ENCODE results near the gene SETD1A.

Gene SETD1A

DNA sequence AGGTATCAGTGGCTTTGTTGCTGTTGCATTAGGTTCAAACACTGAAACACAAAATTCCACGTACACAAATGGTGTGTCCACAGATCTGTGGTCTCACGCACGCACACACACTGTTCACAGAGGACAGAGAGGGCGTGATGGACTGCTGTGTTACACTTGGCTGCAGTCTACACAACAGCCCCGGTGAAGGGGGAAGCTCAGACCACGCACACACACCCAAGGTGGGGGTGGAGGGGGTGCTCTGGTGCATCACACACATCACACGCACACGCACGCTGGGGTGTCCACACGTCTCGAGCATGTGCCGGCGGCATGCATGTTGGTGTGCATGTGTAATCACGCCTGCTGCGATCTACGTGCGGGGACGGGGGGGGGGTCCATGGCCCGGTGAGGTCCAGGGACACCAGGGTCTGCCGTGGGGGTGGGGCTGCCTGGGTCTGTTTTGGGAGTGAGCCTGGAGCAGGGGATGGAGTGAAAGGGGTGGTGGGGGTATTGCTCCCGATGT is 34.8 kb downstream of the SETD1A start:
- H3K36me3 Mint-ChIP-seq, result no peaks in the 10 kb centered on the region
- H3K4me3 Mint-ChIP-seq, result no peak overlapping the region
- H3K27ac Mint-ChIP-seq, result no peak overlapping the region
- no peaks in the 10 kb centered on the region for H3K27me3 Mint-ChIP-seq
- peaks cover 10% of the 10 kb centered on the region for H3K4me1 Mint-ChIP-seq (ENCODE audit: low read depth)
- H3K9me3 Mint-ChIP-seq (ENCODE audit: low read depth), result no peaks in the 10 kb centered on the region

DNA sequence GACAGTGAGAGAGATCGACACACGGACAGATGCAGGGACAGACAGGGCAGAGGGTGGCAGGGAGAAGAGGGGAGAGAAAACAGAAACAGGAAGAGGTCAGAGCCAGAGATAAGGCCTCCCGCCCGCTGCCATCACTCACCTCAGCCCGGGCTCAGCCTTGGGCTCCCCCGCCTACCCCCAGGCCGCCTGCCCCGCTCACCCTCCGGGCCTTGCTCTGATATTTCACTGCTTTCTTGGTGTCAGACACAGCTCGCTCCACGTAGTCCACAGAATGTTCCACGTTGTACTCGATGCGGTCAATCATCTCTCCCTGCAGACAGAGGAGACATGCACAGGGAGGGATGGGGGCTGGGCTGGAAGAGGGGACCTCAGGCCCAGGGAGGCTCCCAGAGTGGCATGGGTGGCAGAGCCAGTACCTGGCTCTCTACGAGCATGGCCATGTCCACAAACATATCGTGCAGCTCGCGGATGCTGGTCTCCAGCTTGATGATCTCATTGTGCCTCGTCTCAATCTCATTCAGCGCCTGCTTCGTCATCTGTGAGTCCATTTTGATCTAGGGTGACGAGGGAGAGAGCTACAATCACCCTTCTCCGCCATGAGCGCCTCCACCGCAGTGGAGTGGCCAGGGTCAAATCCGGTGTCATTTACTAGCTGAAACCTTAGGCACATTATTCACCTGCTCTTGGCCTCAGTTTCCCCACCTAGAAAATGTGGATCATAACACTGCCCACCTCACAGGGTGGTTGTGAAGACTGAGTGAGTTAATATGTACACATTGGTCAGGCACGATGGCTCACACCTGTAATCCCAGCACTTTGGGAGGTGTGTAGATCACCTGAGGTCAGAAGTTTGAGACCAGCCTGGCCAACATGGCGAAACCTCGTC is 35.6 kb downstream of the SETD1A start:
- Mint-ChIP-seq H3K4me1 (ENCODE audit: low read depth) (peaks cover 10% of the 10 kb centered on the region), H3K9me3 (ENCODE audit: low read depth) (no peaks in the 10 kb centered on the region), H3K4me3 (no peak overlapping the region), H3K36me3 (no peaks in the 10 kb centered on the region), H3K27me3 (no peaks in the 10 kb centered on the region), H3K27ac (no peak overlapping the region)

DNA sequence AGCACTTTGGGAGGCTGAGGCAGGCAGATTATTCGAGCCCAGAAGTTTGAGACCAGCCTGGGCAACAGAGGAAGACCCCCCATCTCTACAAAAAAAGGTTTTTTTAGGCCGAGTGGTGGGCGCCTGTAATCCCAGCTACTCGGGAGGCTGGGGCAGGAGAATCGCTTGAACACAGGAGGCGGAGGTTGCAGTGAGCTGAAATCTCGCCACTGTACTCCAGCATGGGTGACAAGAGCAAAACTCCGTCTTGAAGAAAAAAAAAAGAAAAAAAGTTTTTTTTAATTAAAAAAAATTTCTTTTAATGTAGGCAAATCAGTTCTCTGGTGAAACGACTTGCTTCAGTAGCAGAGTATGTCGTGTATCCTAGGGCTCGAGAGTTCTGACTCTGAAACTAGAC is 38.4 kb downstream of the SETD1A start:
- peaks cover 10% of the 10 kb centered on the region for H3K4me1 Mint-ChIP-seq (ENCODE audit: low read depth)
- H3K4me3 Mint-ChIP-seq, result peak overlapping the region; percentile 75
- H3K27ac Mint-ChIP-seq, result no peak overlapping the region
- H3K27me3 Mint-ChIP-seq, result no peaks in the 10 kb centered on the region
- H3K9me3 Mint-ChIP-seq (ENCODE audit: low read depth), result no peaks in the 10 kb centered on the region
- no peaks in the 10 kb centered on the region for H3K36me3 Mint-ChIP-seq

DNA sequence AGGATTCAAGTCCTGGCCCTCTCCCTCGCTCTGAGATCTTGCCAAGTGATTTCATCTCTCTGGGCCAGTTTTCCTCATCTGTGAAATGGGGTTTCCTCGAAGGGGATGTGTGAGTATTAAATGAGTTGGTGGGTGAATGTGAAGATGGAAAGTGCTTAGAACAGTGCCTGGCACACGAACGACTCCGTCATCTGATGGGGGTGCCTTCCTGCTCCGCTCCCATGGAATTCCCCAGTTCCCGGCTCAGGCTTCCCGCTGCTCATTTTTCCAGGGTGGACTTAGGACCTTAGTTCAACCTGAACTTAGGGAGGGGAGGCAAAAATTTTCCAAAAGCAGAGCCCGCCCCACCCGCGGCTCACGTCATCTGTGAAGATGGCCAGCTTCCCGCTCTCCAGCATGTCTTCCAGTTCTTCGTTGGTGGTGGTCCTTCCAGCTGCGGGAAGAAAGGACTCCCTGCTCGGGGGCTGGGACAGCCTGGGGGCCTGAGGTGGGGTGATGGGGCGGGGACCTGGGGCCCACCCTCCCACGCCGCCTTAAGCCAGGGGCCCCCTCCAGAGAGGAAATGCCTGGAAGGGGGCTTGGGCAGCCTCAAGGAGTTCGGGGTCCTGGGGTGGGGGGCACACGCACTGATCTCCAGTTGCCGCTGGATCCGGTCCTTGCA is 38.9 kb downstream of the SETD1A start:
- H3K27me3 Mint-ChIP-seq, result no peaks in the 10 kb centered on the region
- no peak overlapping the region for H3K27ac Mint-ChIP-seq
- H3K9me3 Mint-ChIP-seq (ENCODE audit: low read depth), result no peaks in the 10 kb centered on the region
- H3K36me3 Mint-ChIP-seq, result no peaks in the 10 kb centered on the region
- peak overlapping the region; percentile 84 for H3K4me3 Mint-ChIP-seq
- peaks cover 10% of the 10 kb centered on the region for H3K4me1 Mint-ChIP-seq (ENCODE audit: low read depth)

DNA sequence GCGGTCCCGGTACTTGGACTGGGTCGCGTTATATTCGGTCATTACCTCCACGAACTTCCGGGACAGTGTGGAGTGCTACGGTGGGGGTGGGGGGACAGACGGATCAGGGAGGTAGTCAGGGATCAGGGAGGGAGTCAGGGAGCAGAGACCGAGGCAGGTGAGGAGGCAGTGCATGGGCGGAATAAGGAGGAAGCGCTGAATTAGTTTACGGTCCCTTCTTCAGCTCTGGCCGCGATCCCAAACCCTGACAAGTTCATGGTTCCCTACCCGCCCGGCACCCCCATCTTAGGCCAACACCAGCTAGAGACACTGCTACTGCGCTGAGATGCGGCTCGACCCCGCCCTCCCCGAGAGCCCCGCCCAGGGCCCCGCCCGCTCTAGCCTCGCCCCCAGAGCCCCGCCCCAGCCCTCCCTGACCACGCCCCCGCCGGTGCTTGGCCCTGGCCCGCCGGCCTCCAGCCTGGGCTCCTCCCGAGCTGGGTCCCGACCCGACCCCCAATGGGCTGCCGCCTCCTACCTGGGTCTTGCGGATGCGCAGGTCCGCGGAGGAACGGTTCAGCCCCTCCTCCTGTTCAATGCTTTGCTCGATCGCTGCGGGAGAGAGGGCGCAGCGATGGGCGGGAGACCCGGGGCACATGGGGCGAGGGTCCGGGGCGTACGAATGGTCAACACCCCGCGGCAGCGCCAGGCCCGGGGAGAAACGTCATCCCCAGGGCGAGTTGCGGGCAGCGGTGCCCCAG is 39.6 kb downstream of the SETD1A start:
- H3K9me3 Mint-ChIP-seq (ENCODE audit: low read depth), result no peaks in the 10 kb centered on the region
- H3K4me1 Mint-ChIP-seq (ENCODE audit: low read depth), result peaks cover 10% of the 10 kb centered on the region
- peak overlapping the region; percentile 34 for H3K27ac Mint-ChIP-seq
- no peaks in the 10 kb centered on the region for H3K27me3 Mint-ChIP-seq
- peak overlapping the region; percentile 84 for H3K4me3 Mint-ChIP-seq
- H3K36me3 Mint-ChIP-seq, result no peaks in the 10 kb centered on the region

DNA sequence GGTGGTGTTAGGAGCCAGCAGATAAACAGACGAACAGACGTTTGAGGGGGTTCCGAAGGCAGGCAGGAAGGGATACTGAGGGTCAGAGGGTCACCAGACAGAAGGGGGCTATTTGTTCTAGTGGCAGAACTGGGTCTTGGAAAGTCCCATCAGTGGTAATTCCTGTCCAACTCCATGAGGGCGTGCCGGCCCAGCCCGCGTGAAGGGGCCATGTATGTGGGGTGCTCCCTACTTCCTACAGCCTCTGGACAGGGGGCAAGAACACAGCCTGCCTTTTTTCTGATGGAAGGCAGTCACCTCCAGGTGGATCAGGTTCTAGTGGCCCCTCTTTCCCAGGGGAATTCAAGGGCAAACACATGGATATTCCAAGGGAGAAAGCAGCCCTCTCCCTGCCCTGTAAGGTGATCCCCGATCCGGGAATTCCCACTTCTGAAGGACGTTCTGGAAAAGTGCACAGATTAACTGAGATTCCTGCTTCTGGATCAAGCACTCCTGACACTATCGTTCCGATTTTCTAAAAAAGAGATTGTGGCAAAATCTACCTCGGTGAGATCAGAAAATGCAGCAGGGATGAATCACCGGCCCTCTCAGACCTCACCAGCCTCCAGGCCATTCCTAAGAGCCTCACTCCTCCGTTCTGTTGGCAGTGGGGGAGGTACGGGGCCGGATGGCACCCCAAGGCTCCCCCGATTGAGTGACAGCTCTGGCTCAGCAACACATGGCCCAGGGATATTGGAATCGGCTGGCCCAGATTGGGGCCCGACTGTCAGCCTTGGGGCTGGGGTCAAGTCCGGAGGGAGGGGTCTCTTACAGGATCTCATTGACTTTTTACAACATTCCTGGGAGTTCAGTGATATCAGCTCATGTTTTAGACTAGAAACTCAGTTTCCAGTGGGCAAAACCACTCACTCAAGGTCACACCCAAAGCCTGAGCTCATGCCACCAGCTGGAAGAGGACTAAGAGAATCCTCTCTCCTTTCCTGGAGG is 40.5 kb downstream of the SETD1A start:
- Mint-ChIP-seq H3K27me3 (no peaks in the 10 kb centered on the region), H3K9me3 (ENCODE audit: low read depth) (no peaks in the 10 kb centered on the region), H3K4me3 (peak overlapping the region; percentile 61), H3K27ac (no peak overlapping the region), H3K4me1 (ENCODE audit: low read depth) (peaks cover 10% of the 10 kb centered on the region), H3K36me3 (no peaks in the 10 kb centered on the region)

DNA sequence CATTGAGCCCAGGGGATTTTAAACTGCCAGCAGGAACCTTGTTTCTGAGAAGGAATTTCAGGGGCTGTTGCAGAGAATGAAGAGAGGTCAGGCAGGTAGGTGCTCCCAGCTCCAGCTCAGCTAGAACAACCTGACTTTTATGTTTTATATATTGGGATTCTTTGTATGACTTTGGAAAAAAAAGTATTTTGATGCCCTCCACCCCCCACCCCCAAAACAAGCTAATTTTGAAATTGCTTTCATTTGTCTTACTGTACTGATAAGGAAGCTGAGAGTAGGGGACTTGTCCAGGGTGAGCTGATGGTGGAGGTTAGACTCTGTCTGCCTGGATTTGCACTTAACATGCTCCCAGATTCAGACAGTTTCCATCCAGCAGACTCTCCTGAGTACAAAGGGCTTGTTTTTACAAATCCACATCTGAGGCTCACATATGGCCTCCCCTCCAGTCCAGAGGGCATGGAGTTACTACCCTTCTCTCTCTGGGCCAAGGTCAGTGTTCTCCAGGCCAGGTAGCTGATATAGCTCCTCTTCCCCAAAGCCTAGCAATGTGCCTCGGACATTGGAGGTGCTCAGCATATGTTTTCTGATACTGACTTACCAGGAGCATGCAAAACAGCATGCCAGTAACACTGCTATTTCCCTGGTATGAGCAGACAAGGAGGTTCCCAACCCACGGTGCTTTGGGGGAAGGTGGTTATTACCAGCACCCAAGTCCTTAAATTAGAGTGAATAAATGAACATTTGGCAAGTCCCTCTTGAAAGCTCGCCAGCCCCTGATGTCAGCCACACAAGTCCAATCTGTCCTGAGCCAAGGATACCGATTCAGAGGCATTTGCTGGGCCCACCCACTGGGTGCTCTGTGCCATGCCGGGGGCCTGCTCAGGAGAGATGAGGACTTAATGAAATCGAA is 41.6 kb downstream of the SETD1A start:
- peaks cover 10% of the 10 kb centered on the region for H3K4me1 Mint-ChIP-seq (ENCODE audit: low read depth)
- no peaks in the 10 kb centered on the region for H3K36me3 Mint-ChIP-seq
- H3K27ac Mint-ChIP-seq, result no peak overlapping the region
- no peaks in the 10 kb centered on the region for H3K27me3 Mint-ChIP-seq
- peak overlapping the region; percentile 23 for H3K4me3 Mint-ChIP-seq
- H3K9me3 Mint-ChIP-seq (ENCODE audit: low read depth), result no peaks in the 10 kb centered on the region

DNA sequence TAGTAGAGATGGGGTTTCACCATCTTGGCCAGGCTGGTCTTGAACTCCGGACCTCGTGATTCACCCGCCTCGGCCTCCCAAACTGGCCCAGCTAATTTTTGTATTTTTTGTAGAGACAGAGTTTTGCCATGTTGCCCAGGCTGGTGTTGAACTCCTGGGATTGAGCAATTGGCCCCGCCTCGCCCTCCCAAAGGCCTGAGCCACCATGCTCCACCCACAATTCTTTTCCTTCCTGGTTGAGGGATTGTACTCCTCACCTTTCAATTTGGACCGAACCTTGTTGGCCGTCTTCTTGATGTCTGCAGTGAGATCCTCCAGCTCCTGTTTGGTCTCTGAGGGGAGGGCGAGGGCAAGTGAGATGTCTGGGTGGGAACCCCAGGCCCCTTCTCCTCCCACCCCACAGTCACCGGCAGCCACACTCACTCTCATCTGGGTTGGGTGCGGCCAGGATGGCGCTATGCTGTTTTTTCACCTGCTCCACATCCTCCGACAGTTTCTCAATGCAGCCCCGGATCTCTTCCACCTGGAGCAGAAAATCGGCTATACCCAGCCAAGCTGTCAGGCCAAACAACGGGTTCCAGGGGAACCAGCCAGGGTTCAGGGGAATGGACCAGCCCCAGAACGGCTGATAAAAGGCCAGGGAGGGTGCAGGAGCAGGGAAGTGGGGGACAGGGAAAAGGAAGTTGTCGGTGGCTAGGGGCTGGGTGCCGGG is 43.3 kb downstream of the SETD1A start:
- H3K36me3 Mint-ChIP-seq, result no peaks in the 10 kb centered on the region
- H3K4me3 Mint-ChIP-seq, result no peak overlapping the region
- no peak overlapping the region for H3K27ac Mint-ChIP-seq
- H3K27me3 Mint-ChIP-seq, result no peaks in the 10 kb centered on the region
- H3K9me3 Mint-ChIP-seq (ENCODE audit: low read depth), result no peaks in the 10 kb centered on the region
- peaks cover 7% of the 10 kb centered on the region for H3K4me1 Mint-ChIP-seq (ENCODE audit: low read depth)

DNA sequence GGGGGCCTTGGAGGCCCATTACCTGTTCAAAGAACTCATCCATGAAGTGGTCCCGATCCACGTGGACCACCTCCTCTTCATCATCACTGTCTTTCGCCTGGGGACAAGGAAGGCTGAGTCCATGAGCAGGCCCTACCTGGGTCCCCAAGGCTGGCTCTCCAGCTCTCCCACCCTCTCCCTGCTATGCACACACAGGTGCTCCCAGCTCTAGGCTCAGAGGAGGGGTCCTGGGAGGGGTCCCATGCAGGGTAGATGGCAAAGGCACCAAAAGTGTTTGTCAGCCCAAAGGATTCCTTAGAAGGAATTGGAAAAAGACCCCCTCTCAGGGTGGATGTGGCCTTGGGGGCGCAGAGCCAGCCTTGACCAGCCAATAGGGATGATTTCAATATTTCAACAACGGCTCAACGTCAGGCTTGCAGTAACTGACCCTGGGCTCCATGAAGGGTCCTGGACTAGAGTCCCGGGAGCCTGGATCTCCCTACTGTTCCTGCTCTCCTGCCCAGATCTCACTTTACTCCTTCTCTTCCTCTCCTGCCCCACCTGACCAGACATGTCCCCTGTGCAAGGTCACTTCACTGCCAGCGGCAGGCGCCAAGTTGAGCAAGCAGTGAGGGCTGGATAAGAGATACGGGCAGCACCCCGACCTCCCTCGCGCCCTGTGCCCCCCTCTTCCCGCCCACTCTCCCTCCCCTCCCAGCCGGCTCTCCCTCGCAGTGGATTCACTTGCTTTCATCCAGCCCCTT is 44.1 kb downstream of the SETD1A start:
- no peak overlapping the region for H3K4me3 Mint-ChIP-seq
- no peak overlapping the region for H3K27ac Mint-ChIP-seq
- H3K36me3 Mint-ChIP-seq, result no peaks in the 10 kb centered on the region
- H3K4me1 Mint-ChIP-seq (ENCODE audit: low read depth), result peaks cover 3% of the 10 kb centered on the region
- H3K9me3 Mint-ChIP-seq (ENCODE audit: low read depth), result no peaks in the 10 kb centered on the region
- H3K27me3 Mint-ChIP-seq, result no peaks in the 10 kb centered on the region

DNA sequence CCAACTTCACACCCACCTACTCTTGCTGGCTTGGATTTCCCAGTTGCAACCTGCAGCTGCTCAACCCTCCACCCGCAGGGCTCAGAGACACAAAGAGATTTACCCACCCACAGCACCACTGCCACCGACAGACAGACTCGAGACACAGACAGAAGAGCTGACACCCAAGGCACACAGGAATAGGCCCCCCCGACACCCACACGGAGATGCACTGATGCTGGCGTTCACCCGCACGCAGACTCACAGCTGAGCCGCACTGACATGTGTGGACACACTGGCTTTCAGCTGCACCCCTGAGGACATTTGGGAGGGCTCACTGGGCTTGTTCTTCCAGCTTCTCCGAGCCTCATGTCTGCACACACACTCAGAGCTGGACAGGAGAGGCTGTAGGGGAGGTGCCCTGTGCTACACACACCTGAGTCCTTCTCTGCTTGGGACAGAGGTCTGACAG is 44.7 kb downstream of the SETD1A start:
- no peaks in the 10 kb centered on the region for H3K27me3 Mint-ChIP-seq
- no peaks in the 10 kb centered on the region for H3K9me3 Mint-ChIP-seq (ENCODE audit: low read depth)
- no peaks in the 10 kb centered on the region for H3K36me3 Mint-ChIP-seq
- no peak overlapping the region for H3K27ac Mint-ChIP-seq
- H3K4me3 Mint-ChIP-seq, result no peak overlapping the region
- no peaks in the 10 kb centered on the region for H3K4me1 Mint-ChIP-seq (ENCODE audit: low read depth)

DNA sequence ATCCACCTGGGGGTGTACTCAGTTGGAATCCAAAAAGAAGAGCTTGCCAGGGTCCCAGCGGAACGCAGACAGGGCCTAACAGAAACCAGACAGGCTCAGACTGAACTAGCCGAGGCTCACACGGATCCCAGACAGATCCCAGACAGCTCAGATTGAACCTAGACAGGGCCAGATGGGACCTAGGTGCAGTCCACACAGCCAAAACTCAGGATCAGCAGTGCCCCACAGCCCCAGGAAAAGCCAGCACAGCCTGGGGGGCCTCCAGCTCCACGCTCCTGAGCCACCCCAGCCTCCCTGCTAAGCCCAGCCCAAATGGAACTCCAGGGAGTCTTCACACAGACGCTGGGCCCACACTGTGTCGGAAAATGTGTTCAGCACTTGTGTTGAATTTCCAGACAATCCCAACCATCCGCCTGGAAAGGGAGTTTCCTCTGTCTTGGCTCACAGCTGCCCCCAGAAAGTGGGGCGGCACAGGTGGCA is 45.3 kb downstream of the SETD1A start:
- Mint-ChIP-seq H3K27ac (no peak overlapping the region), H3K36me3 (no peaks in the 10 kb centered on the region), H3K27me3 (no peaks in the 10 kb centered on the region), H3K4me1 (ENCODE audit: low read depth) (no peaks in the 10 kb centered on the region), H3K9me3 (ENCODE audit: low read depth) (no peaks in the 10 kb centered on the region), H3K4me3 (no peak overlapping the region)

DNA sequence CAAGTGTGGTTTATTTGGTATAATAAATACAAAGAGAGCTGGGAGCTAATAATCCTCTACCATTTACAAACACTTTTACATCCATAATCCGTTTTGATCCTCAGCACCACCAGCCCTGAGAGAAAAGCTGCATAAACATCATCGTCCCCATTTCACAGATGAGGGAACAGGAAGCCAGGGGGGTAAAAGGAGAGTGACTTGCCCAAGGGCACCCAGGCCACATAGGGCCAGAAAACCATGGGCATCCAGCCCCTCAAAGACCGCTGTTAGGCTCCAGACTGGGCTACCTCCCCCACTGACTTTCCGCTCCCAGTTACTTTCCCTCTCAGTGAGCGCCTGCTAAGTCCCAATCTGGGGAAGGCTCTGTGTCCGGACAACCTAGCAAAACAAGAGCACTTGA is 46.2 kb downstream of the SETD1A start:
- H3K36me3 Mint-ChIP-seq, result no peaks in the 10 kb centered on the region
- no peaks in the 10 kb centered on the region for H3K9me3 Mint-ChIP-seq (ENCODE audit: low read depth)
- no peaks in the 10 kb centered on the region for H3K27me3 Mint-ChIP-seq
- H3K4me3 Mint-ChIP-seq, result no peak overlapping the region
- H3K4me1 Mint-ChIP-seq (ENCODE audit: low read depth), result no peaks in the 10 kb centered on the region
- no peak overlapping the region for H3K27ac Mint-ChIP-seq

Measured in activated naive CD8-positive, alpha-beta T cell (primary cell).